Measurements from ENCODE around the gene GPSM1. TPM values are rescaled to one million over a fixed set of nuclear protein-coding genes. Genes with fewer than 3 reads are reported as not detected.

Gene GPSM1
- total and polyA plus RNA-seq, 9 of the 15 experiments (the other 6 are each of a cell fraction or from before 2014, with no cell fraction given) = 0.04 to 14.2 (median 3.1) TPM

GRCh38 chr9:136357202-136357725 lies 29.9 kb downstream of the GPSM1 start:
- Histone ChIP-seq H3K9me3 (replicated peaks; ENCODE audit: control insufficient read depth, insufficient read depth, low read depth, low read length) (no peaks in the 10 kb centered on the region), H3K27me3 (ENCODE audit: control insufficient read depth in 2 of 2, insufficient read depth in 2 of 2, low read length in 2 of 2) (no peaks in the 10 kb centered on the region), H3K4me1 (replicated peaks in 1 of 2; ENCODE audit: control insufficient read depth in 2 of 2, insufficient read depth in 2 of 2, low read length in 2 of 2) (peaks cover 0 to 94% of the 10 kb centered on the region in 2 experiments; a peak in 4 of 5 replicates), H3K79me2 (ENCODE audit: control insufficient read depth, insufficient read depth, low read length) (no peaks in the 10 kb centered on the region), H3K4me2 (ENCODE audit: insufficient read depth, low read length) (no peak overlapping the region), H2AFZ (ENCODE audit: low read depth, low read length) (no peak overlapping the region), H3K36me3 (ENCODE audit: control insufficient read depth, insufficient read depth, low read length) (0 out of 3 replicates have a peak, but pooled peaks cover 5% of the 10 kb centered on the region), H3K4me3 (no peak overlapping the region), H4K20me1 (replicated peaks; ENCODE audit: control insufficient read depth, insufficient read depth, low read length) (no peaks in the 10 kb centered on the region; the same call in 1 of the 2 replicates), H3K9me1 (ENCODE audit: control insufficient read depth, insufficient read depth, low read length) (no peaks in the 10 kb centered on the region), H3K27ac (ENCODE audit: extremely low read depth, low read depth, low read length) (no peak overlapping the region), H3K9ac (ENCODE audit: insufficient read depth in 1 of 2, low read depth in 2 of 2, low read length in 2 of 2) (peak overlapping the region in 1 of 2 experiments; percentile 71; a peak in 1 of 4 replicates)
- in situ Hi-C loops (cut with MboI) (no loop called here), intact Hi-C loops (cut with micrococcal nuclease) (no loop called here)
- BruUV-seq (replicated peaks) = no TSS peak
- POLR2A ChIA-PET = interaction anchor here (1.8 kb wide), 1 partner anchor 10 kb away, joined by 4 read pairs; no protein-coding TSS in a partner anchor
- FAIRE-seq (no peak), DNase-seq (ENCODE audit: extremely low read depth in 1 of 4, low spot score in 3 of 4) (no peak), ATAC-seq (no peak)
- TF ChIP-seq ZNF778 (CRISPR knock-in tag; IDR thresholded peaks at IDR 0.05) (no peak), MEF2A (IDR thresholded peaks at IDR 0.05; ENCODE audit: control insufficient read depth, low read depth, low read length) (no peak), POLR2G (IDR thresholded peaks at IDR 0.05; ENCODE audit: low read depth, low read length) (0 out of 2 replicates have a peak, but pooled peaks have one; percentile 5), NR2F6 (CRISPR knock-in tag; IDR thresholded peaks at IDR 0.05) (no peak)
- CTCF ChIA-PET (ENCODE audit: low intra/inter-chr PET ratio) = no interaction called here
- 87% methylated on average over 9 of the region's 22 CpGs for WGBS (ENCODE audit: insufficient coverage, low coverage, missing lambda C conversion rate)

DNA sequence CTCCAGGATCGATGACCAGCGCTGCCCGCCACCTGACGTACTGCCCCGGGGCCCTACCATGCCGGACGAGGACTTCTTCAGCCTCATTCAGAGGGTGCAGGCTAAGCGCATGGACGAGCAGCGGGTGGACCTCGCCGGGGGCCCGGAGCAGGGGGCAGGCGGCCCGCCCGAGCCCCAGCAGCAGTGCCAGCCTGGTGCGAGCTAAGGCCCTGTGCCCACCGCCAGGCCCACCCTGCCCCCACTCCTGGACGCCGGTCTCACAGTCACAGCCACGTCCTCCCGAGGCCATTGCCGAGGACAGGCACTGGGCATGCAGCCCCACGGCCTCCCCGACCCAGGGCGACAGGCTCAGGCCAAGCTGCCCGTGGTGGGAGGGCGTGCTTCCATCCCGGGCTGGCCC lies 30.7 kb downstream of the GPSM1 start:
- Histone ChIP-seq H3K79me2 (ENCODE audit: control insufficient read depth, insufficient read depth, low read length) (no peaks in the 10 kb centered on the region; the same call in 2 of the 3 replicates), H3K9ac (ENCODE audit: insufficient read depth in 1 of 2, low read depth in 2 of 2, low read length in 2 of 2) (no peak overlapping the region), H3K36me3 (ENCODE audit: control insufficient read depth, insufficient read depth, low read length) (0 out of 3 replicates have a peak, but pooled peaks cover 5% of the 10 kb centered on the region), H3K9me1 (ENCODE audit: control insufficient read depth, insufficient read depth, low read length) (no peaks in the 10 kb centered on the region), H3K27ac (ENCODE audit: extremely low read depth, low read depth, low read length) (no peak overlapping the region), H3K9me3 (replicated peaks; ENCODE audit: control insufficient read depth, insufficient read depth, low read depth, low read length) (no peaks in the 10 kb centered on the region), H3K4me1 (replicated peaks in 1 of 2; ENCODE audit: control insufficient read depth in 2 of 2, insufficient read depth in 2 of 2, low read length in 2 of 2) (peaks cover 7 to 94% of the 10 kb centered on the region in 2 experiments; a peak in 4 of 5 replicates), H3K4me2 (ENCODE audit: insufficient read depth, low read length) (no peak overlapping the region), H3K27me3 (ENCODE audit: control insufficient read depth in 2 of 2, insufficient read depth in 2 of 2, low read length in 2 of 2) (no peaks in the 10 kb centered on the region), H4K20me1 (replicated peaks; ENCODE audit: control insufficient read depth, insufficient read depth, low read length) (no peaks in the 10 kb centered on the region; the same call in 1 of the 2 replicates), H3K4me3 (no peak overlapping the region), H2AFZ (ENCODE audit: low read depth, low read length) (no peak overlapping the region)
- BruUV-seq (replicated peaks) = no TSS peak
- FAIRE-seq = no peak
- ATAC-seq = no peak
- ChIA-PET CTCF (ENCODE audit: low intra/inter-chr PET ratio) (no interaction called here), POLR2A (interaction anchor here (1.8 kb wide), 1 partner anchor 10 kb away, joined by 4 read pairs; no protein-coding TSS in a partner anchor)
- TF ChIP-seq HNRNPL (IDR thresholded peaks at IDR 0.05; ENCODE audit: low read depth, low read length) = 0 out of 2 replicates have a peak, but pooled peaks have one; percentile 29
- no peak for TF ChIP-seq CHD4 (IDR thresholded peaks at IDR 0.05; ENCODE audit: insufficient read depth, insufficient replicate concordance, low read depth, low read length, poor library complexity, severe bottlenecking)
- 0 out of 2 replicates have a peak, but pooled peaks have one; percentile 0 for TF ChIP-seq RBFOX2 (IDR thresholded peaks at IDR 0.05; ENCODE audit: low read depth, low read length)
- DNase-seq (ENCODE audit: extremely low read depth in 1 of 4, low spot score in 3 of 4) = no peak
- in situ Hi-C loops (cut with MboI) = no loop called here
- 90% methylated on average over 21 of the region's 29 CpGs for WGBS (ENCODE audit: insufficient coverage, low coverage, missing lambda C conversion rate)
- intact Hi-C loops (cut with micrococcal nuclease) = no loop called here

Measured in K562 (cell line).